Measurements from ENCODE around the gene CACNB2. TPM values are rescaled to one million over a fixed set of nuclear protein-coding genes. Genes with fewer than 3 reads are reported as not detected.

Gene CACNB2
- total and polyA plus RNA-seq, 2 experiments from 2014 or later = 4.6 to 5.3 TPM

DNA sequence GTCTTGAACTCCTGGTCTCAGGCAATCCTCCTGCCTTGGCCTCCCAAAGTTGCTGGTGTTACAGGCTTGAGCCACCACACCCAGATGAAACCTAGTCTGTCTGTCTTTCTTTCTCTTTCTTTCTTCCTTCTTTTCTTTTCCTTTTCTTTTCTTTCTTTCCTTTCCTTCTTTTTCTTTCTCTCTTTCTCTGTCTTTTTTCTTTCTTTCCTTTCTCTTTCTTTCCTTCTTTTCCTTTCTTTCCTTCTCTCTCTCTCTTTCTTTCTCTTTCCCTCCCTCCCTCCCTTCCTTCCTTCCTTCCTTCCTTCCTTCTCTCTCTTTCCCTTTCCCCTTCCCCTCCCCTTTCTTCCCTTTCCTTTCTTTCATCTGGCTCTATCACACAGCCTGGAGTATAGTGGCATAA, 185.2 kb downstream of the CACNB2 start:
- H3K27me3 ChIP-seq = no peaks in the 10 kb centered on the region
- H3K4me2 ChIP-seq = no peak overlapping the region
- no peak overlapping the region for H2AFZ ChIP-seq
- H3K9me2 ChIP-seq (replicated peaks; ENCODE audit: insufficient read depth) = no peaks in the 10 kb centered on the region
- H4K20me1 ChIP-seq (ENCODE audit: insufficient read depth, poor library complexity, severe bottlenecking) = no peaks in the 10 kb centered on the region
- TF ChIP-seq, protein P1, sequence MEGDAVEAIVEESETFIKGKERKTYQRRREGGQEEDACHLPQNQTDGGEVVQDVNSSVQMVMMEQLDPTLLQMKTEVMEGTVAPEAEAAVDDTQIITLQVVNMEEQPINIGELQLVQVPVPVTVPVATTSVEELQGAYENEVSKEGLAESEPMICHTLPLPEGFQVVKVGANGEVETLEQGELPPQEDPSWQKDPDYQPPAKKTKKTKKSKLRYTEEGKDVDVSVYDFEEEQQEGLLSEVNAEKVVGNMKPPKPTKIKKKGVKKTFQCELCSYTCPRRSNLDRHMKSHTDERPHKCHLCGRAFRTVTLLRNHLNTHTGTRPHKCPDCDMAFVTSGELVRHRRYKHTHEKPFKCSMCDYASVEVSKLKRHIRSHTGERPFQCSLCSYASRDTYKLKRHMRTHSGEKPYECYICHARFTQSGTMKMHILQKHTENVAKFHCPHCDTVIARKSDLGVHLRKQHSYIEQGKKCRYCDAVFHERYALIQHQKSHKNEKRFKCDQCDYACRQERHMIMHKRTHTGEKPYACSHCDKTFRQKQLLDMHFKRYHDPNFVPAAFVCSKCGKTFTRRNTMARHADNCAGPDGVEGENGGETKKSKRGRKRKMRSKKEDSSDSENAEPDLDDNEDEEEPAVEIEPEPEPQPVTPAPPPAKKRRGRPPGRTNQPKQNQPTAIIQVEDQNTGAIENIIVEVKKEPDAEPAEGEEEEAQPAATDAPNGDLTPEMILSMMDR (IDR thresholded peaks at IDR 0.05; ENCODE audit: poor library complexity) = no peak
- TF ChIP-seq EZH2 (IDR thresholded peaks at IDR 0.05; ENCODE audit: borderline replicate concordance) (no peak), EZH2phosphoT487 (IDR thresholded peaks at IDR 0.05; ENCODE audit: low read depth, severe bottlenecking, unreplicated experiment) (no peak)
- H3K9me3 ChIP-seq (ENCODE audit: low read depth) = no peaks in the 10 kb centered on the region
- H3K27ac ChIP-seq = no peak overlapping the region
- H3K79me2 ChIP-seq = no peaks in the 10 kb centered on the region
- no peak overlapping the region for H3K4me3 ChIP-seq
- no peak for DNase-seq (ENCODE audit: low spot score)
- H3K36me3 ChIP-seq (replicated peaks; ENCODE audit: insufficient read depth, low read depth) = no peaks in the 10 kb centered on the region
- no peaks in the 10 kb centered on the region for H3K4me1 ChIP-seq (ENCODE audit: insufficient read depth)

DNA sequence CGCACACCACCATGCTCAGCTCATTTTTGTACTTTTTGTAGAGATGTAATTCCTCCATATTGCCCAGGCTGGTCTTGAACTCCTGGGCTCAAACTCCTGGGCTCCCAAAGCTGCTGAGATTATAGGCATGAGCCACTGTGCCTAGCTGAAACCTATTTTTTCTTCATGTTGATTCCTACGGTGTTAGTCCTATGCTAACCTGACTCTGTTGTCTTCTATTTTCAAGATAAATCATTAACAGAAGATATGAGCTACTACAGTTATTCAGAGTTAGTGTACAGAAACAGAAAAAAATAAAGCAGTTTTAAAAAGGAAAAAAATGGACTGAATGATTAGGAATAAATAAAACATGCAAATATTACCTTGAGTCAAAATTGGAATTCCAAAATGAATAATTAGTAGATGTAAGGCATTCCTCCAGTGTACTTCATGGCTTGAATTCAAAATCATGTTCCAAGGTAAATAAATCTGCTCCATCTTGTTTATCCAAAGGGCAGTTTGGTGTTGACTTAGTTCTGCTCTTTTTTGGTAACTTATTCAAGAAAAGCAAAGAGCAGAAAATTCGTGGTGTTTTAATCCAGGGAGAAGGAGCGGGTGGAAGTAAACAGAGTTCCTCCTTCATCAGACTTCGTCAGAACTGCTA, 185.8 kb downstream of the CACNB2 start:
- Histone ChIP-seq H3K9me3 (ENCODE audit: low read depth) (no peaks in the 10 kb centered on the region), H3K27ac (no peak overlapping the region), H3K4me2 (no peak overlapping the region), H3K4me1 (ENCODE audit: insufficient read depth) (no peaks in the 10 kb centered on the region), H3K36me3 (replicated peaks; ENCODE audit: insufficient read depth, low read depth) (no peaks in the 10 kb centered on the region), H3K27me3 (no peaks in the 10 kb centered on the region), H3K79me2 (no peaks in the 10 kb centered on the region), H3K4me3 (no peak overlapping the region), H4K20me1 (ENCODE audit: insufficient read depth, poor library complexity, severe bottlenecking) (no peaks in the 10 kb centered on the region), H3K9me2 (replicated peaks; ENCODE audit: insufficient read depth) (no peaks in the 10 kb centered on the region), H2AFZ (no peak overlapping the region)
- TF ChIP-seq, protein P1 (IDR thresholded peaks at IDR 0.05; ENCODE audit: poor library complexity) = no peak
- no peak for TF ChIP-seq EZH2 (IDR thresholded peaks at IDR 0.05; ENCODE audit: borderline replicate concordance)
- no peak for TF ChIP-seq EZH2phosphoT487 (IDR thresholded peaks at IDR 0.05; ENCODE audit: low read depth, severe bottlenecking, unreplicated experiment)
- WGBS (ENCODE audit: low lambda C conversion rate, missing lambda C conversion rate) = 64% methylated on average over 5 of the region's 5 CpGs
- DNase-seq (ENCODE audit: low spot score) = no peak

DNA sequence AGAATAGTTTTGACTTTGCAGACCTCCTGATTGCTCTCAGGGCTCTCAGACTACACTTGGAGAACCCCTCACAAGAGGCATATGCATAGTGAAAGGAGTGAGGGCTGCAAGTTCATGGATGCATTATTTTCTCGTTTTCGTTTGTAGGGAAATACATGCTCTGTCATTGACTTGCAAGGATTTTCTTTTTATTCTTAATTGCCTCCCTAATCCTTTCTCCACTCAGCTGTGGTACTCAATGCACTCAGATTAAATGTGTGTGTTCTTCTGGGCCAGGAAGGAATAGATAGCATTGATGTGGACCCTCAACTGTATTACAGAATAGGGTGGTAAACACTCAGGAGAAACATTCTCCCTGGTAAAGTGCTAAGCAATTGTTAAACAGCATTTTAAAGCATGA, 188.7 kb downstream of the CACNB2 start:
- no peaks in the 10 kb centered on the region for H3K9me2 ChIP-seq (replicated peaks; ENCODE audit: insufficient read depth)
- no peaks in the 10 kb centered on the region for H3K27me3 ChIP-seq
- no peak overlapping the region for H3K4me2 ChIP-seq
- 97% methylated on average over 2 of the region's 2 CpGs for WGBS (ENCODE audit: low lambda C conversion rate, missing lambda C conversion rate)
- no peaks in the 10 kb centered on the region for H3K9me3 ChIP-seq (ENCODE audit: low read depth)
- H3K79me2 ChIP-seq = no peaks in the 10 kb centered on the region
- H3K4me3 ChIP-seq = no peak overlapping the region
- no peaks in the 10 kb centered on the region for H4K20me1 ChIP-seq (ENCODE audit: insufficient read depth, poor library complexity, severe bottlenecking)
- H2AFZ ChIP-seq = no peak overlapping the region
- no peak overlapping the region for H3K27ac ChIP-seq
- no peaks in the 10 kb centered on the region for H3K36me3 ChIP-seq (replicated peaks; ENCODE audit: insufficient read depth, low read depth)
- H3K4me1 ChIP-seq (ENCODE audit: insufficient read depth) = no peaks in the 10 kb centered on the region
- TF ChIP-seq, protein P1 (IDR thresholded peaks at IDR 0.05; ENCODE audit: poor library complexity) = no peak
- TF ChIP-seq EZH2 (IDR thresholded peaks at IDR 0.05; ENCODE audit: borderline replicate concordance) = no peak
- no peak for TF ChIP-seq EZH2phosphoT487 (IDR thresholded peaks at IDR 0.05; ENCODE audit: low read depth, severe bottlenecking, unreplicated experiment)
- no peak for DNase-seq (ENCODE audit: low spot score)

Measured in hepatocyte (in vitro differentiated cells).